HG03565 (cell line): ENCODE measurements around the gene YIPF7.

Experiments used
- ATAC-seq: cut with Tn5 transposase; IDR thresholded peaks from one replicate; pipeline ENCODE4 v1.9.1; 2021; ENCODE audit warnings: mild to moderate bottlenecking, moderate library complexity; ENCODE audit not compliant: unreplicated experiment

The YIPF7 gene

GRCh38 chr4:44651425-44651824, at the start of gene YIPF7:
Gene YIPF7, minus strand, starts transcription at chr4:44651625. Its CDS starts 1,525 bp downstream, at chr4:44650100.
- ATAC-seq = no peak

- no peak for ATAC-seq
These were observed 49.6 kb upstream of the YIPF7 start for GRCh38 chr4:44701037-44701436.

GRCh38 chr4:44700427-44700826, 49.0 kb upstream of the YIPF7 start:
- ATAC-seq = no peak

- no peak for ATAC-seq
These were observed 33.2 kb upstream of the YIPF7 start for GRCh38 chr4:44684648-44685047.

GRCh38 chr4:44679060-44679459, 27.6 kb upstream of the YIPF7 start:
- no peak for ATAC-seq

GRCh38 chr4:44678094-44679041, 26.9 kb upstream of the YIPF7 start, which contains the start of gene GUF1:
Gene GUF1, plus strand, starts transcription at chr4:44678420. Its CDS starts 203 bp downstream, at chr4:44678623.
- ATAC-seq = peak; percentile 94

- ATAC-seq = no peak
These were observed 23.9 kb upstream of the YIPF7 start for GRCh38 chr4:44675366-44675765.

GRCh38 chr4:44674471-44674870, 23.0 kb upstream of the YIPF7 start:
- ATAC-seq = no peak

GRCh38 chr4:44671636-44672035, 20.2 kb upstream of the YIPF7 start:
- no peak for ATAC-seq

- no peak for ATAC-seq
These were observed 19.2 kb upstream of the YIPF7 start for GRCh38 chr4:44670506-44671199.

- no peak for ATAC-seq
These were observed 17.1 kb upstream of the YIPF7 start for GRCh38 chr4:44668526-44668925.

- ATAC-seq = no peak
These were observed 12.3 kb upstream of the YIPF7 start for GRCh38 chr4:44663539-44664263.

- ATAC-seq = peak; percentile 60
These were observed 11.2 kb upstream of the YIPF7 start for GRCh38 chr4:44662623-44663005.

GRCh38 chr4:44661940-44662622, 10.7 kb upstream of the YIPF7 start:
- no peak for ATAC-seq

GRCh38 chr4:44660396-44660795, 9.0 kb upstream of the YIPF7 start:
- ATAC-seq = no peak

- no peak for ATAC-seq
These were observed 577 bp upstream of the YIPF7 start for GRCh38 chr4:44652002-44652401.

- no peak for ATAC-seq
These were observed 5.3 kb downstream of the YIPF7 start for GRCh38 chr4:44646151-44646550.

- ATAC-seq = no peak
These were observed 13.3 kb downstream of the YIPF7 start for GRCh38 chr4:44638091-44638490.

GRCh38 chr4:44632733-44633132, 18.7 kb downstream of the YIPF7 start:
- no peak for ATAC-seq

- ATAC-seq = no peak
These were observed 19.3 kb downstream of the YIPF7 start for GRCh38 chr4:44632089-44632488.
